ENCODE results near the gene RADIL. TPM values are rescaled to one million over a fixed set of nuclear protein-coding genes. Genes with fewer than 3 reads are reported as not detected.
"Not testable (repeated sequence)": the region's sequence is repeated elsewhere in the genome, so short reads cannot be mapped to it uniquely, and the experiment has no call there.

Gene RADIL, protein sequence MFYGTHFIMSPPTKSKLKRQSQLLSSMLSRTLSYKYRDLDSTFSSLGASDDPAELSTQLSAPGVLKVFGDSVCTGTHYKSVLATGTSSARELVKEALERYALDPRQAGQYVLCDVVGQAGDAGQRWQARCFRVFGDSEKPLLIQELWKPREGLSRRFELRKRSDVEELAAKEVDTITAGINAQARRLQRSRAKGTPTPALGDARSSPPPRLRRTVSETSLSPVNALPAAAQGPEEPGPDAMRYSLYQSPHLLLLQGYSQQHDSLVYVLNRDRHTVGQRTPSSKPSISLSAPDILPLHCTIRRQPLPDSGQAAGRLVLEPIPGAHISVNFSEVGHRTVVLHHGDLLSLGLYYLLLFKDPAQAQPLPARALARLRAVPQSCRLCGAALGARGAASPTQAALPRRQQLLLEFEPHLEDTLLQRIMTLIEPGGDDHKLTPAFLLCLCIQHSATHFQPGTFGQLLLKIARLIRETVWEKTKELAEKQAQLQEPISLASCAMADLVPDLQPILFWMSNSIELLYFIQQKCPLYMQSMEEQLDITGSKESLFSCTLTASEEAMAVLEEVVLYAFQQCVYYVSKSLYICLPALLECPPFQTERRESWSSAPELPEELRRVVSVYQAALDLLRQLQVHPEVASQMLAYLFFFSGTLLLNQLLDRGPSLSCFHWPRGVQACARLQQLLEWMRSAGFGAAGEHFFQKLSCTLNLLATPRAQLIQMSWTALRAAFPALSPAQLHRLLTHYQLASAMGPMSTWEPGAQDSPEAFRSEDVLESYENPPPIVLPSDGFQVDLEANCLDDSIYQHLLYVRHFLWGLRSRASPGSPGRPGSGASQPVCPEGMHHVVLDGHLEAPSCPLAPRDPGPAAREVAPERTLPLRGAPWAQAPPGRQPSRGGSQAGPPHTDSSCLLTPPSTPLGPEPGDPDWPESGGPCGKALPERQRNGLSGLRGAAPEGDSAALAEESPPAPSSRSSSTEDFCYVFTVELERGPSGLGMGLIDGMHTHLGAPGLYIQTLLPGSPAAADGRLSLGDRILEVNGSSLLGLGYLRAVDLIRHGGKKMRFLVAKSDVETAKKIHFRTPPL
- total RNA-seq (2014; rRNA removed; shearing (Covaris generic)) = 1.3 and 1.4 TPM in 2 replicates

DNA sequence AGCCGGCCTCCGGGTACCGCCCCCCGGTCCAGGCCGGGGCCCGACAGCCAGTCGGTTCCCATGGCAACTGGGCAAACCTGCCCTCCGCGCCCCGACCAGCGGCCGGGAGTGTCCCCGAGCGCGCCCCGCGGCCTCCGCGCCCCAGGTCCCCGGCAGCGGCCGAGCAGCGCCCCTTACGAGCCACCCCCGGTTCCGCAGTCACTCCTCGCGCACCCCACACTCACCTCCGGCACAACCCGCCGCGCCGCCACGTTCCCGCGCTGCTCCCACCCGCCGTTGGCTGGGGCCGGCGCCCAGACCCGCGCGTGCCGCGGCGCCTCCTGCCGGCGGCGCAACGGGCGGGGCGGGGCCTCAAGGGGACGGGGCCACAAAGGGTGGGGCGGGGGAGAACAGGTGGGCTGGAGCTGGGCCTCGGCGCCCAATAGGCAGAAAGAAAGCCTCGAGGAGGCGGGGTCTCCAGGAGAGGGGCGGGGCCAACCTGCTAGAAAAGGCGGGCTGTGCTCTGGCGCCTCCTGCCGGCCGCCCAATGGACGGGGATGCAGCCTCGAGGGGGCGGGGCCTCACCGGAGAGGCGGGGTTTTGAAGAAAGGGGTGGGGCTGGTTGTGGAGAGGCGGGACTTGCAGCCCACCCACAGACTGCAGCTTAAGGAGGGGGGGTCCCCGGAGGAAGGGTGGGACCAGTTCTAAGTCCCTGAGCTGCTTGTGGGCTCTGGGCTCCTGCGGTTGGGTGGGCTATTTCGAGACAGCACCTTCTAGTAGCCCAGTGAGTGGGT, at the start of gene RADIL:
RADIL (minus strand) TSS at position 345 of the 773 bp plus-strand sequence. CDS start 5,577 bp downstream, outside the sequence.
- DNase-seq (ENCODE audit: low spot score) = peak; percentile 97

DNA sequence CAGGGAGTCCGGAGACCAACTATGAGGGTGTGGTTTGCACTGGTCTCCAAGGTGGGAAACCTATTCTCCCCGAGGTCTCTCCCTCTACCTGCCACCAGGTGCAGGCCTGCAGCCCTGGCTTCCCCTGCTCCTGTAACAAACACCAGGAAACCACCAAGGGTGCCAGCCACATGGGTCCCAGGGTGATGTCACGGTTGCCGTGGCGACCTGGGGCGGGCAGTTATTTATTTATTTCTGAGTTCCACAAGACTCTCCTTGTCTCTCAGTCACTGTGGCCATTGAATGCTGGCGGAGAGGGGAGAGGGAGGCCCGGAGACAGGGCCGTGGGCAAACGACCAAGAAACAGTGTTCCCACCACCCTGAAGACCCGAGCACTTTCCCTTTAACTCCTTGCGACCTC, 48.4 kb upstream of the RADIL start:
- peak; percentile 82 for DNase-seq (ENCODE audit: low spot score)

DNA sequence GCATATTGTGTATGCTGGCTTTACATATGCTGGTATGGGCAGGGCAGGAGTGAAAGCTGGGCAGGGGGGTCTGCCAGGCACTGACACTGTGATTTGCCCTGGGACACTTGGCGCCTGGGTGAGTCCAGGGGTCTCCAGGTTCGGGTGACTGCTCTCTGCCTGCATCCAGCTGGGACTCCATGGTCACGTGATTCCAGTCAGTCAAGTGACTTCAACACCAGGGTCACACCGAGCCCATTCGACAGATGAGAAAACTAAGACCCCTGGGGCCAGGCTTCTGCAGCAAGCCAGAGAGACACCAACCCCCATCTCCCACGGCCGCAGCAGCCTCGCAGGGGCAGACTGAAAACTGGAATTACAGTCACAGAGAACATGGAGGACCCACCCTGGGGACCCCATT, 45.5 kb upstream of the RADIL start:
- no peak for DNase-seq (ENCODE audit: low spot score)

DNA sequence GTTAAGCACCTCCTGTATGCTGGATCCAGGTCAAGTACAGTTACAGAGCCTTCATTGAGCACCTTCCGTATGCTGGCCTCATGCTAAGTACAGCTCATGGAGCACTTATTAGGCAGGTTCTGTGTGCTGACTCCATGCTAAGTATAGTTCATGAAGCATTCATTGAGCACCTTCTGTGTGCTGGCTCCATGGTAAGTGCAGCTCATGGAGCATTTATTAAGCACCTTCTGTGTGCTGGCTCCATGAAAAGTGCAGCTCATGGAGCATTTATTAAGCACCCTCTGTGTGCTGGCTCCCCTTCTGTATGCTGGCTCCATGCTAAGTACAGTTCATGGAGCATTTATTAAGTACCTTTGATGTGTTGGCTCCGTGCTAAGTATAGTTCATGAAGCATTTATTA, 44.9 kb upstream of the RADIL start:
- DNase-seq (ENCODE audit: low spot score) = no peak

DNA sequence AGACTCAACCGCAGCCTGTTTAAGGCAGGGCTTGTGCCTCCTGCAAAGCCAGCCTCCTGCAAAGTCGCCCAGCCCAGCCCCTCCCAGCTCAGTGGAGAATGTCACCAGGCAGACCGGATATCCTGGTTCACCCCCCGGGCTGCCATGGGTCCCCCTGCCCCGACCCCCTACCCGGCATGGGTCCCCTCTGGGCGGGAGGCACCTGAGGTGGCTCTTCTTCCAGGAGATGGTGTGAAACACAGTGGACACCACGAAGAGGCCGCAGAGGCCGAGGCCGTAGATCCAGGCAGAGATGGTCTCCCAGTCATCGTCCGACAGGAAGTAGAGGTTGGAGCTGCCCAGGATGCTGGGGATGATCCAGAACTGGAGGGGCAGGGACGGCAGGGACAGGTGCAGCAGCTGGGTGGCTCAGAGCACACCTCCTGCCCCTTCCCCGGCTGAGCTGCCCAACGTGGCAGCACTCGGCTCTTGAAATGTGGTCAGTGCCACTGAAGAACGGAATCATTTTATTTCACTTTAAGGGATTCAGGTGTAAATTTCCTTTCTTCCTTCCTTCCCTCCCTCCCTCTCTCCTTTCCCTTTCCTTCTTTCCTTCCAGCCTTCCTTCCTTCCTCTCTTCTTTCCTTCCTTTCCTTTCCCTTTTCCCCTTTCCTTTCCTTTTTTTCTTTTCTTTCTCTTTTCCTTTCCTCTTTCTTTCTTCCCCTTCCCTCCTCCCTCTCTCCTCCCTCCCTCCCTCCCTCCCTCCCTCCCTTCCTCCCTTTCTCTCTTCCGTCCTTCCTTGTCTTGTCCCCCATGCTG, 36.7 kb upstream of the RADIL start:
- DNase-seq (ENCODE audit: low spot score) = no peak

DNA sequence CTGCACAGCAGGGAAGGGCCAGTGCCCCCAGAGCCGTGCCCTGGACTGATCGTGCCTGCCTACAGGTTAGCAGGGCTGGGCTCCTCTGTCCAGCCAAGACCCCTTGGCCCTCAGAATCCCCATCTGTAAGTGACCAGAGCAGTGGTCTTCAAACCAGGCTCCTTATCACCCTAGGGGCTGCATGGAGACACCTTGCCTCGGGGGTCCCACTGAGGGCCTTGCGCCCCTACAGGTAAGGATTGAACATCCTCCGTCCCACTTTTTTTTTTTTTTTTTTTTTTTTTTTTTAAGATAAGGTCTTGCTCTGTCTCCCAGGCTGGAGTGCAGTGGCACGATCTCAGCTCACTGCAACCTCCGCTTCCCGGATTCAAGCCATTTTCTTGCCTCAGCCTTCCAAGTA, 32.6 kb upstream of the RADIL start:
- DNase-seq (ENCODE audit: low spot score) = no peak

DNA sequence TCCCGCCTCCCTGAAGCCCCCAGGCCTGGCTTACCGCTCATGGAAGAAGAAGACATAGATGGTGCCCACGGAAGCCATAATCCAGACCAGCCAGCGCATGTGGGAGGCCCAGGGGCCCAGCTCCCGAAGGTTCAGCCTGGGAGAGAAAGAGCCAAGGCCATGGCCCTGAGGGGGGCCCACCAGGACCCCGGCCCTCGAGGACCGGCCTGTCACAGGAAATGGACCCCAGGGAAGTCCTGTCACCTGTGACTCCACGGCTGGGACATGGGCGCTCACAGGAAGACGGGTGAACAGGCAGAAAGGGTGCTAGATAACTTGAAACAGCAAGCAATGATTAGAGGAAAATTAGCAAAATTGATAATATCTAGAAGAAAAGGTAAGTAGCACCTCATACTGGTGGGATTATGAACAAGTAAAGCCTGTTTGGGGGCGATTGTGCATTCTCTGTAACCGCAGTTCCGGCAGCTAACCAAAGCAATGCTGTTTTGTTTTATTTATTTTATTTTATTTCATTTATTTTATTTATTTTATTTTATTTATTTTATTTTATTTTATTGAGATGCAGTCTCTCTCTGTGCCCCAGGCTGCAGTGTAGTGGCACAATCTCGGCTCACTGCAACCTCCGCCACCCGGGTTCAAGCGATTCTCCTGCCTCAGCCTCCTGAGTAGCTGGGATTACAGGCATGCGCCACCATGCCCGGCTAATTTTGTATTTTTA, 27.8 kb upstream of the RADIL start:
- no peak for DNase-seq (ENCODE audit: low spot score)

DNA sequence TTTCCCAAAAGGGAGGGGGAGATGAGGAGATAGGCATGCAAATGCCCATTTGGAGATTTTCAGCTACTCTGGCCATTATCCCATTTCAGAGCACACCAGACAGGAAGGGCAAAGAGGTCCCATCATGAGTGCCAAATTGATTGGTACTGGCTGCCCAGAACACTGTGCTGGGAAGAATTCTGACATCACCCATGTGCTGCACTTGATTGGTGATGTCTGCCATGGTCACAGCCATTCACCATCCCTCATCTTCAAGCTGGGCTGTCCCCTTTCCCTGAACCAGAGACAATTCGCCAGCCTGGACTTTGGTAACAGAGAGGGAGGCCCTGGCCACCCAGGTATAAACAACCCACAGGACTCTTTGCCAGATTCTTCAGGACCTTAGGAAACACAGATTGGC, 23.2 kb upstream of the RADIL start:
- no peak for DNase-seq (ENCODE audit: low spot score)

DNA sequence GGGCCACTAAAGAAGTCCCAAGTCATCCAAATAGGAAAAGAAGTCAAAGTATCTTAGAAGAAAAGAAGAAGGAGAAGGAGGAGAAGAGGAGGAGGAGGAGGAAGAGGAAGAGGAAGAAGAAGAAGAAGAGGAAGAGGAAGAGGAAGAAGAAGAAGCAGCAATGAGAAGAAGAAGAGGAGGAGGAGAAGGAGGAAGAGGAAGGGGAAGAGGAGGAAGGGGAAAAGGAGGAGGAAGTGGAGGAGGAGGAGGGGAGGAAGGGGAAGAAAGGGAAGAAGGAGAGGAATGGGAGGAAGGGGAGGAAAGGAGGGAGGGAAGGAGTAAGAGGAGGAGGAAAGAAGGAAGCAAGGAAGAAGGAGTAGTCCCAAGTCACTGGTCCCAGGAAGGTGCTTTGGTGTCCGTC, 21.7 kb upstream of the RADIL start:
- no peak for DNase-seq (ENCODE audit: low spot score)

DNA sequence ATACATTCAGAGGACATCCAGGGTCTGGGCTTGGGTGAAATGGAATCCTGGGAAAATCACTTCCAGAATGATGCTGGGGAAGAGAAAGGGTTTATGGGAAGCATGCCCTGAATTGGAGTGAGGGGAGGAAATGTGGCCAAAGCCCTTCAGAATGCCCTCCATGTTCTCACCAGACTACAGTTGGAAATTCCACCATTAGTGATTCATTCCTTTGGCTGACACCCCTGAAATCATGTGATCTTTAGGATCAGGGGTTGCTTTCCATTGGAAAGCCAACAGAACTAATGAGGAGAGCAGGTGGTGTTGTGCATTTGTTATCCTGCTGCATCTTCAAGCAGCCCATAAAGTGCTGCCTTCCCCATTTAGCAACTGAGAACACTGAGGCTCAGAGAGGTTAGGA, 20.8 kb upstream of the RADIL start:
- no peak for DNase-seq (ENCODE audit: low spot score)

DNA sequence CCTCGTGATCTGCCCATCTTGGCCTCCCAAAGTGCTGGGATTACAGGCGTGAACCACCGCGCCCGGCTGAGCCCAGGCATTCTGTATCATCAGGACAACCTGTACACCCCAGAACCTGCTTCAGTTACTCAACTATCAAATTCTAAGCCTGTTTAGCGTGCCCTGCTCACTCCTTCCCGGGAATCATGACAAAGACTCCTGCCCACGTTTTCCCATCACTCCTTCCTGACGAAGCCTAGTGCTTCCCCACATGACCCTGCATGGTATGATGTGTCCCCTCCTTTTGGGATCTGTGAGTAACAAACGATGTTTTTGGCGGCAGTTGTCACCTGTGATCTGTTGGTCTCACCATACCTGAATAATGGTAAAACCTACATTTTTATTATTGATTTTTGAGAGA, 12.2 kb upstream of the RADIL start:
- no peak for DNase-seq (ENCODE audit: low spot score)

DNA sequence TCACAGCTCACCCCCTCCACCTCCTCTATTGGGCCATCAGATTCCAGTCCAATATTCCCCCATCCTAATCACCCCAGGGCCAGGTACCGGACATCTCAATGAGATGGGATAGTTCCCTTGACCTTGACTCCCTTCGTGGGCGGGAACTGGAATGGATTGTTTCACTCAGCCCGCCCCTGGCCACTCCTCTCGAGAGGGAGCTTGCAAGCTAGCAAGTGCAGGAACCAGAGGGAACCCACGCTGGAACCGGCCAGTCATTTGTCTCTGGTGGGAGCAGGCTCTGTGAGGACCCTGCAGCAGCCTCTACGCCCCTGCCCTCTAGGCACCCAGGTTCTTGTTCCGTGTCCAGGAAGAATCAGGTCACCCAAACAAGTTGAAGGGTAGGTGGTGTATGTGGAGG, 11.0 kb upstream of the RADIL start:
- DNase-seq (ENCODE audit: low spot score) = no peak

DNA sequence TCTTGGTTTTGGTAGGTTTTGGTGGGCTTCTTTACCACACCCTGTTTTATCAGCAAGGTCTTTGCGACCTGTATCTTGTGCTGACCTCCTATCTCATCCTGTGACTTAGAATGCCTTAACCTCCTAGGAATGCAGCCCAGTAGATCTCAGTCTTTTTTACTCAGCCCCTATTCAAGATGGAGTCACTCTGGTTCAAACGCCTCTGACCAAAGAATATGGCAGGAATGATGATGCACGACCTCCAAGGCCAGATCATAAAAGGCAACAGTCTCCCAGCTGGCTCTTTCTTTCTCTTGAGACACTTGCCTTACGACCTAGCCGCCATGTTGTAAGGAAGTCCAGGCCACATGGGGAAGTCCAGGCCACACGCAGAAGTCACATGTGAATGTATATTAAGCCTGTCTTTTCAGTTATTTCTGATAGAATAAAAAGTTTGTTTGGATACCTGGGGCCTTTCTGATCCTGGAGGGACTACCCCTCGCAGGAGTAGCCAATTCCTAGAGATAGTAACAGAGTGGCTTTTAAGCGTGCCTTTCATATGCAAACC, 10.5 kb upstream of the RADIL start:
- no peak for DNase-seq (ENCODE audit: low spot score)

DNA sequence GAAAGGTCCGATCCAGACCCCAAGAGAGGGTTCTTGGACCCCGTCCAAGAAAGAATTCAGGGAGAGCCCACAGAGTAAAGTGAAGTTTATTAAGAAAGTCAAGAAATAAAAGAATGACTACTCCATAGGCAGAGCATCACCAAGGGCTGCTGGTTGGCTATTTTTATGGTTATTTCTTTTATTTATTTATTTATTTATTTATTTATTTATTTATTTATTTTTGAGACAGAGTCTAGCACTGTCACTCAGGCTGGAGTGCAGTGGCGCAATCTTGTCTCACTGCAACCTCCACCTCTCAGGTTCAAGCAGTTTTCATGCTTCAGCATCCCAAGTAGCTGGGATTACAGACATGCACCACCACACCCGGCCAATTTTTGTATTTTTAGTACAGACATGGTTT, 9.7 kb upstream of the RADIL start:
- not testable (repeated sequence) for DNase-seq (ENCODE audit: low spot score)

DNA sequence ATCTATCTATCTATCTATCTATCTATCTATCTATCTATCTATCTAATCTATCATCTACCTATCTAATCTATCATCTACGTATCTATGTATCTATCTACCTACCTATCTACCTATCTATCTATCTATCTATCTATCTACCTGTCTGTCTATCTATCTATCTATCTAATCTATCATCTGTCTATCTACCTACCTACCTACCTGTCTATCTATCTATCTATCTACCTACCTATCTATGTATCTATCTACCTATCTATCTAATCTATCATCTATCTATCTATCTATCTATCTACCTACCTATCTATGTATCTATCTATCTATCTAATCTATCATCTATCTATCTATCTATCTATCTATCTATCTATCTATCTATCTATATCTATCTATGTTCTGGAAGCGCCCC, 8.0 kb upstream of the RADIL start:
- not testable (repeated sequence) for DNase-seq (ENCODE audit: low spot score)

DNA sequence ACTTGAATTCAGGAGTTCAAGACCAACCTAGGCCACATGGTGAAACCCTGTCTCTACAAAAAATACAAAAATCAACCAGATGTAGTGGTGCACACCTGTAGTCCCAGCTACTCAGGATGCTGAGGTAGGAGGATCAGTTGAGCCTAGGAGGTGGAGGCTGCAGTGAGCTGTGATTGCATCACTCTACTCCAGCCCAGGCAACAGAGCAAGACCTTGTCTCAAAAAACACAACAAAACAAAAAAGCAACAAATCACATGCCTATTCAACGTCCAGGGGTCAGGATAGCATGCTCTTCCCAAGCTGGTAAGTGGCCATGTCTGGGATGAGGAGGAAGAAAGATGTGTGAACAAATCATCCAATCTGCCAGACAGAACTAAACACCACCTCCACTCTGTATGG, 6.2 kb upstream of the RADIL start:
- no peak for DNase-seq (ENCODE audit: low spot score)

DNA sequence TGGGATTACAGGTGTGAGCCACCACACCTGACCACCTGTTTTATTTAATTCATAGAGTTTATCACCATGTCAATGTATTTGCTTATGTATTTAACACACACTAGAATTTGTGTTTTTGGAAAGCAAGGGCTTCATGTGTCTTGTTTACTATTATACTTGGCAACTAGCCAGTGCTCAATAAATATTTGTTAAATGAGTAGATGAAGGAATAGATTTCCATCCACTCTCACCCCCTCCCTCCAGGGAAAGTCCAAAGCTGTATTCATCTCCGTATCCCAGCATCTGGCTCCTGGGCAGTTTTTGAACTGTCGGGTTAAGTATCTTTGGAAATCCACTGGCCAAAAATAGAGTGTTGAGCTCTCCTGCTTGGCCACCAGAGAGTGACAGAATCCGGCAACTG, 4.6 kb upstream of the RADIL start:
- DNase-seq (ENCODE audit: low spot score) = no peak

DNA sequence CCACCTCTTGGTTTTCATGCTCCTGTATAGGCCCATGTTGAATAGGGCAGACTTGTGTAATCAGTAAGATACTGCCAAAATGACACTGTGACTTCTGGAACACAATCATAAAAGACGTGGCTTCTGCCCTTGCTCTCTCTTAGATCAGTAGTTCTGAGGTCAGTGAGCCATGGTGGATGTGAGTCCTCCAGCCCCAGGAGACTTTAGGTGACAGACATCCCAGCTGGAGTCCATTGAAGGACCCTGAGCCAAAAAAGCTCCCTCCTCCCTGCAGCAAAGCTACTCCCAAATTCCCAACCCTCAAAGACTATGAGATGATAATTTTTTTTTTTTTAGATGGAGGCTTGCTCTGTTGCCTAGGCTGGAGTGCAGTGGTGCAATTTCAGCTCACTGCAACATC, 3.2 kb upstream of the RADIL start:
- DNase-seq (ENCODE audit: low spot score) = no peak

DNA sequence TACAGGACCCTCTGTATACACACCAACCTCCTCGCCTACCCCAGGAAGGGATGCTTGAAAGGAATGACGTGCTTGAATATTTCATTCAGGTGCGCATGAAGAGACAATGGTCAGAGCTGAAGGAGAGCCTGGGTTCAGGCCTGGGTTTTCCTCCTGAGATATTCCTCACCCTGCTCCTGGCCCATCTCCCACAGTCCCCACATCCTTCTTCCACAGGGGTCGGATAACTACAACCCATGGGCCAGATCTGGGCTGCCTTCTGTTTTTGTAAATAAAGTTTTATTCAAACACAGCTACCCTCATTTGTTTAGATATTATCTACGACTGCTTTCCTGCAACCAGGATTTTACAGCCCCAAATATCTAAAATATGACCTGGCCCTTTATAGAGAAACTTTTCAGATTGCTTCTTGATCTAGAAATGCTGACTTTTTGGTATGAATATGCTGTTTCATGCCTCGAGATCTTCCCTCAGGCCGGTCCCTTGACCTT, 1.8 kb upstream of the RADIL start:
- DNase-seq (ENCODE audit: low spot score) = no peak

DNA sequence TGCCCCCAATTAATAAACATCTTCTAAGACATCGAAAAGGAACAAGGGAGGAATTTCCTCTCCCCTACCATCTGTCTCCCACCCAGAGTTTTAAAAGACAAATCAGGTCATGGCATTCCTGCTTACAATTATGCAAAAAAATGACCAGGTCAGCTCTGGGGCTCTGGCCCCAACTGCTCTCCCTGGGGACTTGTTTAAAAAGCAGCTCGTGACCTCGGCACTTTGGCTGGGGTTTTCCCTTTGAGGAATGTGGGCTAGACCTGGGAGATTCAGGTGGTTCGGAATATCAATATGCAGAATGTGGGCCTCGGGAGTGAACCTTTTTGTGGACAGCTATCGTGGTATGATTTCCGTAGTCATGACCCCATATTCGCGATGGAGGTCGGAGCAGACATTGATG, 648 bp upstream of the RADIL start:
- DNase-seq (ENCODE audit: low spot score) = no peak
